Activated CD8-positive, alpha-beta memory T cell treated with anti-CD3 and anti-CD28 coated beads for 1 hour (primary cell): ENCODE results near the gene TNFRSF8.
A peak's percentile ranks its signal among the peaks of the same experiment; 100 is the strongest.
"Not testable (repeated sequence)": the region's sequence is repeated elsewhere in the genome, so short reads cannot be mapped to it uniquely, and the experiment has no call there.

Experiments
- DNase-seq, 2 donors: peaks; one replicate each; pipeline ENCODE4 v3.0.0-alpha.2; 2020; ENCODE audit warnings: low read depth in 1 of 2; ENCODE audit errors: extremely low read depth in 1 of 2

TNFRSF8 gene

GRCh38 chr1:12083766-12084165, 20.7 kb downstream of the TNFRSF8 start:
- no peak for DNase-seq

- no peak for DNase-seq
Measured at GRCh38 chr1:12085643-12086260, 22.6 kb downstream of the TNFRSF8 start.

- DNase-seq: no peak
Measured at GRCh38 chr1:12087797-12088314, 24.8 kb downstream of the TNFRSF8 start.

- DNase-seq: peak in 1 of 2 donors; percentile 24
Measured at GRCh38 chr1:12088607-12089006, 25.5 kb downstream of the TNFRSF8 start.

GRCh38 chr1:12090326-12090725, 27.2 kb downstream of the TNFRSF8 start:
- DNase-seq: no peak

DNA sequence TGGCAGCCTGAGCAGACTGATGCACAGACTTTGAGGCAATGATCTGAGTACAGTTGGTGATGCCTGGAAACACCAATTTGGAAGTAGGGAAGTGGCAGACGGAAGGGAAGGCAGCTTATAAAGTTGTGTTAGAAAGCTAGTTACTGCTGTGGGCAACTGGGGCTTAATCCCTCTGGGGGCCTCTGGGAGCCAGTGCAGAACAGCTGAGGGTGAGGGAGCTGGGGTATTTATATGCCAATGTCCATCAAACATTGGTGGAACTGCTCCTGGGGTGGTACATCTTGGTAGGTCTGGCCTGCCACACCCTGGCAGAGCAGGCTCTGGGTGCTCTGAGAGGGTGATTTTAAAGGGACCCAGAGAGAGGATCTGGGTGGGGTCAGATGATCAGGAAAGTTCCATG, 28.1 kb downstream of the TNFRSF8 start:
- DNase-seq: no peak

DNA sequence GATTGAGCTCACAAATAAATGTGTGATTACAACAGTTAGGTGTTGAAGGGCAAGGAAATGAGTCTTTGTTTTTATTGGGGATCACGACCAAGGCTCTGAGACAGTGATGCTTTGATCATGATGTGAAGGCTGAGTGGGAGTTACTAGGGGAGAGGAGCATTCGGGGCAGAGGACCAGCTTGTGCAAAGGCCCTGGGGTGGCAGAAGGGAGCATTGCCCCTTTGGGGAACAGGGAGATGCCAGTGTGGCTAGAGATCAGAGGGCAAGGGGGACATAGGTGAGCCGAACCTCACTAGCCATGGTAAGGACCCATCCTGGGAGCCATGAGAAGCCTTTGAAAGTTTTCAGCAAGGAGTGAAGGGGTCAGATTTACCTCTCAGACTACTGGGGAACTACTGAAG, 31.1 kb downstream of the TNFRSF8 start:
- DNase-seq: no peak

- DNase-seq: no peak
Measured at GRCh38 chr1:12095452-12096263, 32.6 kb downstream of the TNFRSF8 start.

- DNase-seq: no peak
Measured at GRCh38 chr1:12096615-12097014, 33.5 kb downstream of the TNFRSF8 start.

GRCh38 chr1:12097321-12097720, 34.2 kb downstream of the TNFRSF8 start:
- DNase-seq: no peak

GRCh38 chr1:12098786-12099185, 35.7 kb downstream of the TNFRSF8 start:
- no peak for DNase-seq

DNA sequence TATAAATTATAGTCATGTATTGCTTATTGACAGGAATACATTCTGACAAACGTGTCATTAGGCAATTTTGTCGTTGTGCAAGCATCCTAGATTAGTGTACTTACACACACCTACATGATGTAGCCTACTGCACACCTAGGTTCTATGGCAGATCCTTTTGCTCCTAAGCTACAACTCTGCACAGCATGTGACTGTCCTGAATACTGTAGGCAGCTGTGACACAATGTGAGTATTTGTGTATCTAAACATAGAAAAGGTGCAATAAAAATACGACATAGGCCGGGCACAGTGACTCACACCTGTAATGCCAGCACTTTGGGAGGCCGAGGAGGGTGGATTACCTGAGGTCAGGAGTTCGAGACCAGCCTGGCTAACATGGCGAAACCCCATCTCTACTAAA, 36.5 kb downstream of the TNFRSF8 start:
- no peak for DNase-seq

GRCh38 chr1:12100071-12100470, 37.0 kb downstream of the TNFRSF8 start:
- no peak for DNase-seq

DNA sequence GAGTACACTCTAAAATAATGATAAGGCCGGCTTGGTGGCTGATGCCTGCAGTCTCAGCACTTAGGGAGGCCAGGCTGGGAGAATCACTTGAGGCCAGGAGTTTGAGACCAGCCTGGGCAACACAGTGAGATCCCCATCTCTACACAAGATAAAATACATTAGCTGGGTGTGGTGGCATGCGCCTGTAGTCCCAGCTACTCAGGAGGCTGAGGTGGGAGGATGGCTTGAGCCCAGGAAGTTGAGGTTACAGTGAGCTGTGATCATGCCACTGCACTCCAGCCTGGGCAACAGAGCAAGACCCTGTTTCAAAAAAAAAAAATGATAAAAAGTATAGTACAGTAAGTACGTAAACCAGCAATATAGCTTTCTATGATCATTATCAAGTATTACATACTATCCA, 38.0 kb downstream of the TNFRSF8 start:
- not testable (repeated sequence) for DNase-seq

DNA sequence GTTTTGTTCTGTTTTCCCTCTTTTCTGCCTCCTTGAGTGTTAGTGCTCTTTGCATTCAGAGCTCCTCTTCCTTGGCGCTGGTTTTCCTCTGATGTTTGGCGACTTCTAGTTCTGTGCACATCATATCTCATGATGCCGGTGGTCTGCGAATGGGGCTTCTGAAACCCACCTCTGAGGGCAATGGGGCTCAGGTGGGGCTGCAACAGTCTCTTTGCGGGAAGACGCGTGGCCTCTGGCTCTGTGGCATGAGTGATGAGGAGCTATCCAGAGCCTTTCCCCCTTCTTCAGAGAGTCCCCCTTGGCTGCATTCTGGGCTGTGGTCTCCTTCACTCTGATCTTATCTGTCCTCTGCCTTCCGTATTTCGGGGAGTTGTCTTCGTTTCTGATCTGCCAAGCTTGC, 39.0 kb downstream of the TNFRSF8 start:
- no peak for DNase-seq

- DNase-seq: no peak
Measured at GRCh38 chr1:12104417-12104816, 41.3 kb downstream of the TNFRSF8 start.

DNA sequence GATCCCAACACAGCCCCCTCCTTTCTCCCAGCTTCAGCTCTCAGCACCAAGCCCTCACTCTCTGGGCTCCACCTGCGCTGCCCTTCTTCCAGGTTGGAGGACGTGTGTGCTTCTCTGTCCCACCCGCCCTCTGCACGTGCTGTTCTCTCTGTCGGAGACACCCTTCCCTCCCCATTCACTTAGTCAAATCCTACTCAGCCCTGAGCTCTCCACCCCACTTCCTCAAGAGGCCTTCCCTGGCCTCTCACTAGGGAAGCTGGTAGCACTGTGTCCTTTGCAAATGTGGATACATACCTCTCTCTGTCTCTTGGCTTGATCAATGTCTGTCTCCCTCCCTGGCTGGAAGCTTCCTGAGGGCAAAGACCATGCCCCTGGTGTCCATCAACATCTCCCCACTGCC, 43.0 kb downstream of the TNFRSF8 start:
- DNase-seq: no peak

DNA sequence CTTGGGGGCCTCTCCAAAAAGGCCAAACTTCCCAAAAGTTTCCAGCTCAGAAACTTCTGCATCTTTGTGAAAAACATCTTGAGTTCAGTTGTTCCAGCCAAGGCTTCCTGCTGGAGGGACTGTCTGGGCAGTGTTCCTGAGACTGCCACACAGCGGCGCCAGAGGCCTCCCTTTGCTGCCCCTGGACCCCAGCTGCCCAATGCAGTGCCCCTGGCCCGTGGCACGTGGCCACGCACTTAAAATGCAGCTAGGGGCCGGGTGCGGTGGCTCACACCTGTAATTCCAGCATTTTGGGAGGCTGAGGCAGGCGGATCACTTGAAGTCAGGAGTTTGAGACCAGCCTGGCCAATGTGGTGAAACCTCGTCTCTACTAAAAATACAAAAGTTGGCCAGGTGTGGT, 43.8 kb downstream of the TNFRSF8 start:
- not testable (repeated sequence) for DNase-seq

GRCh38 chr1:12107718-12108117, 44.6 kb downstream of the TNFRSF8 start:
- no peak for DNase-seq

GRCh38 chr1:12109901-12110300, 46.8 kb downstream of the TNFRSF8 start:
- no peak for DNase-seq

- DNase-seq: no peak
Measured at GRCh38 chr1:12111741-12112140, 48.6 kb downstream of the TNFRSF8 start.

DNA sequence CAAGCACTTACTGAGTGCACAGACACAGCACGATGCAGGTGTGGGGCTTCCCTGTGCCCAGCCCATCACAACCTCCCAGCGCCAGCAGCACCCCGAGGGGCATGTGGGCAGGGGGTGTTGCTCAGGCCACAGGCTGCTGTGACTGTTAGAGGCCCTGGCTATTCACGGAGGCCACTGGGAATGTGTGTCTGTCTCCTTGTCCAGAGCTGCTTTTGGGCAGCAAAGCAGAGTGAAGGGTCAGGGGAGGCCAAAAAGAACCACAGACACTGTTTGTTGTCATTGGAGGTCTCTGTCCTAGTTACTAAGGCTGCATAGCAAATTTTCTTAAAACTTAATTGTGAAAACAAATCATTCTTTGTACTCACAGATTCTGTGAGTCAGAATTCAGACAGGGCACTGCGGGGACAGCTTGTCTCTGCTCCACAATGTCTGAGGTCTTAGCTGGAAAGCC, 49.6 kb downstream of the TNFRSF8 start:
- no peak for DNase-seq
